CD1c-positive myeloid dendritic cell (primary cell): ENCODE results near the gene ATRX.
"Not testable (repeated sequence)": the region's sequence is repeated elsewhere in the genome, so short reads cannot be mapped to it uniquely, and the experiment has no call there.

ENCODE experiments used
- DNase-seq: peaks from one replicate; pipeline ENCODE4 v3.0.0-alpha.2; 2016; ENCODE audit errors: extremely low spot score

Gene ATRX

GRCh38 chrX:77500164-77500563, 285.9 kb downstream of the ATRX start:
- not testable (repeated sequence) for DNase-seq

GRCh38 chrX:77493677-77494553, 292.1 kb downstream of the ATRX start:
- DNase-seq = no peak

GRCh38 chrX:77484045-77484444, 302.0 kb downstream of the ATRX start:
- DNase-seq = no peak

GRCh38 chrX:77455437-77455836, 330.6 kb downstream of the ATRX start:
- no peak for DNase-seq
